Activated naive CD8-positive, alpha-beta T cell treated with anti-CD3 and anti-CD28 coated beads for 36 hours (primary cell): ENCODE measurements around the gene FSTL4. TPM values are rescaled to one million over a fixed set of nuclear protein-coding genes. Genes with fewer than 3 reads are reported as not detected.
"Not testable (repeated sequence)": the region's sequence is repeated elsewhere in the genome, so short reads cannot be mapped to it uniquely, and the experiment has no call there.

Source experiments
- DNase-seq: peaks from one replicate; pipeline ENCODE4 v3.0.0; 2021
- H3K27ac Mint-ChIP-seq: one replicate; pipeline ENCODE4 v1.8.0; 2022; ENCODE audit warnings: mild to moderate bottlenecking, moderate library complexity, mixed read lengths
- H3K27me3 Mint-ChIP-seq: one replicate; pipeline ENCODE4 v1.8.0; 2022; ENCODE audit warnings: mild to moderate bottlenecking, mixed read lengths
- H3K36me3 Mint-ChIP-seq: one replicate; pipeline ENCODE4 v1.8.0; 2021; ENCODE audit warnings: mild to moderate bottlenecking, mixed read lengths
- H3K4me1 Mint-ChIP-seq: one replicate; pipeline ENCODE4 v1.8.0; 2021; ENCODE audit warnings: mixed read lengths
- H3K4me3 Mint-ChIP-seq: one replicate; pipeline ENCODE4 v1.8.0; 2022; ENCODE audit warnings: mild to moderate bottlenecking, moderate library complexity, mixed read lengths
- H3K9me3 Mint-ChIP-seq: one replicate; pipeline ENCODE4 v1.8.0; 2022; ENCODE audit warnings: mixed read lengths
- total RNA-seq, 2 experiments: library from RNA; stranded (reverse); gene quantifications; one replicate each; pipeline ENCODE4 v1.2.3, GENCODE V29; 2021

The FSTL4 gene
- total RNA-seq, 2 experiments from 2014 or later, result 0.10 to 0.29 TPM

- H3K27ac Mint-ChIP-seq, result no peak overlapping the region
- no peaks in the 10 kb centered on the region for H3K9me3 Mint-ChIP-seq
- H3K27me3 Mint-ChIP-seq, result peaks cover 50% of the 10 kb centered on the region
These were observed 68.0 kb downstream of the FSTL4 start for GRCh38 chr5:133544346-133544745.

GRCh38 chr5:133539818-133540217, 72.5 kb downstream of the FSTL4 start:
- no peak overlapping the region for H3K4me3 Mint-ChIP-seq
- H3K27me3 Mint-ChIP-seq, result peaks cover 42% of the 10 kb centered on the region
- no peaks in the 10 kb centered on the region for H3K36me3 Mint-ChIP-seq
- DNase-seq, result no peak
- no peaks in the 10 kb centered on the region for H3K4me1 Mint-ChIP-seq
- no peak overlapping the region for H3K27ac Mint-ChIP-seq
- no peaks in the 10 kb centered on the region for H3K9me3 Mint-ChIP-seq

More at GRCh38 chr5:133544346-133544745, 68.0 kb downstream of the FSTL4 start:
- DNase-seq, result no peak
- H3K4me1 Mint-ChIP-seq, result no peaks in the 10 kb centered on the region
- no peak overlapping the region for H3K4me3 Mint-ChIP-seq
- no peaks in the 10 kb centered on the region for H3K36me3 Mint-ChIP-seq

- no peaks in the 10 kb centered on the region for H3K4me1 Mint-ChIP-seq
- no peaks in the 10 kb centered on the region for H3K36me3 Mint-ChIP-seq
- H3K27me3 Mint-ChIP-seq, result peaks cover 40% of the 10 kb centered on the region
- H3K4me3 Mint-ChIP-seq, result no peak overlapping the region
- H3K27ac Mint-ChIP-seq, result no peak overlapping the region
- no peak for DNase-seq
- no peaks in the 10 kb centered on the region for H3K9me3 Mint-ChIP-seq
These were observed 73.6 kb downstream of the FSTL4 start for GRCh38 chr5:133538718-133539117.

- H3K36me3 Mint-ChIP-seq, H3K4me1 Mint-ChIP-seq, DNase-seq, H3K27ac Mint-ChIP-seq, H3K4me3 Mint-ChIP-seq, H3K9me3 Mint-ChIP-seq: not testable (repeated sequence)
- peaks cover 19% of the 10 kb centered on the region for H3K27me3 Mint-ChIP-seq
These were observed 77.0 kb downstream of the FSTL4 start for GRCh38 chr5:133535241-133535929.

DNA sequence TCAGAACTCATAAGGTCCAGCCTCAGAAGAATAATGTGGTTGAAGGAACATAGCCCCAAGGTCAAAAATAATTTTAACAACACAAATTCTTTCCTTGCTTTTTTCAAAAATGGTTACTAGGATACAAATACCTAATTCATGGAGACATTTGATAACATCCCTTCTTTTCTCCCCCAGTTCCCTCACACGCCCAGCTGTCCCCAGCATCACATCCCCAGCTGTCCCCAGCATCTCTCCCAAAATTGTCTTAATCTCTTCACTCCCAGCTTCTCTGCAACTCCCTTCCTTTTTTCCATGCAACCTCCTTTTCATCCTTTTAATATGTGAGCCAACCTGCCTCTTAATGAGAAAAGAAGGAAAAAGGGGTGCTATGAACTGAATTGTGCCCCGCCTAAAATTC, 77.8 kb downstream of the FSTL4 start:
- Mint-ChIP-seq H3K4me3 (no peak overlapping the region), H3K4me1 (no peaks in the 10 kb centered on the region), H3K9me3 (no peaks in the 10 kb centered on the region), H3K27ac (no peak overlapping the region), H3K27me3 (peaks cover 14% of the 10 kb centered on the region), H3K36me3 (no peaks in the 10 kb centered on the region)
- DNase-seq, result no peak

DNA sequence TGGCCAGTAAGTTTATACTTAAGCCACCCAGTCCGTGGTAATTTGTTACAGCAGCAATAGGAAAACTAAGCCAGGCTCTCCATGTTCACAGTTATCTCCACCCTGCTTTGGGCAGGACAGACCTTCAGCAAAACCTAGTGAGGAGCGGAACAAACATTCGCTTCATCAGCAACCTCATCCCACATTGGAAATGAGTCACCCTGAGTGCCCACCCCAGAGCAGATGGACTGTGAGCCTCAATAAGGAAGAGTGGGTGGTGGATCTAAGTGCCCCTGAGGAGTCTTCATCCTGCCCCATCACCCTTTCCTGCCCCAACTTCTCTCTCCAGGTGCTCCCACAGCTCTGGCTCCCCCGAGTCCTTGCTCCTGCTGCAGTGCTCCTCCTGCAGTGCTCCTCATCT, 78.8 kb downstream of the FSTL4 start:
- H3K27ac Mint-ChIP-seq, result no peak overlapping the region

DNA sequence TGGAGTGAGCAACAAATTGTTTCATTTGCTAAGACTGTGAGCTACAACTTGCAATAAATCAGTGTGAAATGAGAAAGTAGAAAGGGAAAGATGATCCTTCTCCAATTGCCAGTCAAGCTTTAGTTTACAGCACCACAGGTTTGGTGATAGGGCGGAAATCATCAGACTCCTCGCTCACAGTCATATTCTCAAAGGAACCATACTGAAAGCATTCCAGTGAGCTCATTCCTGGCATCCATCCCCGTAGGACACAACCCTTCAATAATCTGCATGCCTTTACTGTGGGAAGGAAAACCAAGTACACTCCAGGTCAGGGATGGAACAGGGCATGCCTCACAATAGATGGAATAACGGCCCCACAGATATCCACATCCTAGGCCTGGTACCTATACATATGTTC, 80.7 kb downstream of the FSTL4 start:
- Mint-ChIP-seq H3K36me3 (no peaks in the 10 kb centered on the region), H3K4me3 (no peak overlapping the region), H3K9me3 (no peaks in the 10 kb centered on the region), H3K4me1 (no peaks in the 10 kb centered on the region), H3K27ac (no peak overlapping the region), H3K27me3 (peaks cover 3% of the 10 kb centered on the region)
- DNase-seq, result no peak

More for the DNA sequence above, 78.8 kb downstream of the FSTL4 start:
- peaks cover 10% of the 10 kb centered on the region for H3K27me3 Mint-ChIP-seq
- no peaks in the 10 kb centered on the region for H3K9me3 Mint-ChIP-seq
- H3K4me1 Mint-ChIP-seq, result no peaks in the 10 kb centered on the region
- no peak overlapping the region for H3K4me3 Mint-ChIP-seq
- DNase-seq, result no peak
- no peaks in the 10 kb centered on the region for H3K36me3 Mint-ChIP-seq

DNA sequence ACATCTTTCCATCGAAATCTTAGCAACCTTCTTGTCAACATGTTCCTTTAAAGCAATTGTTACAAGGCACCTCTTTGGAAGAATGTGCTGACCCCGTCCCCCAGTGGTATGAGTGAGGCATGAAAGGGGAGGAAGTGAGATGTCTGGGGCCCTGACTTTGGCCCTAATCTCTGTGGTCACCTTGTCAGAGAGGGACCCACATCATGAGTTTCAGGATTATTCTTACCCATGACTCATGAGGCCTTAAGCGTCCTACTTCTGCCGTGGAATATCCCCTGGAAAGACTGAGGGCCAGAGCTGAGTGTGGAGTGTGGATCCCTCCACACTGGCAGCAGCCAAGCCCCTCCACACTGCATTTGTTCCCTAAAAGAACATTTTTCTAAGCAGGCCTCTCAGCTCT, 81.2 kb downstream of the FSTL4 start:
- H3K27me3 Mint-ChIP-seq, result peaks cover 3% of the 10 kb centered on the region
- H3K4me3 Mint-ChIP-seq, result no peak overlapping the region
- no peak for DNase-seq
- H3K9me3 Mint-ChIP-seq, result no peaks in the 10 kb centered on the region
- H3K4me1 Mint-ChIP-seq, result no peaks in the 10 kb centered on the region
- H3K27ac Mint-ChIP-seq, result no peak overlapping the region
- H3K36me3 Mint-ChIP-seq, result no peaks in the 10 kb centered on the region

DNA sequence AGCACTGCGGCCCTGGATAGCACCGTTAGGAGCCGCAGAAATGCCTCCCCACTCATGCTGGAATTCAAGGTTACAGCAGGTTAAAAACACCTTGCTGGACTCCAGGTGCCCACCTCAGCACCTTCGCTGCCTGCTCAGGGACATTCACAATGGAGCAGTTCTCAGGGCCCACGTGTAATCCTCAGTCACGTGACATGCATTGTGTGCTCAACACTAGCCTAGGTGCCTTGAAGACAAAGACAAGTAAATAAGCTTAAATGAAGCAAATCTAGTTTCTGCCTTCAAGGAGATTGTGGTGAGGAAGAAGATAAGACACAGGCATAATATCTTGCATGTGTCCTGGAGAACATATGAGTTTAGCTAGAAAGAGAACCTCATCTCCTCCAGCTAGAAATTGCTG, 82.1 kb downstream of the FSTL4 start:
- no peaks in the 10 kb centered on the region for H3K4me1 Mint-ChIP-seq
- no peak overlapping the region for H3K4me3 Mint-ChIP-seq
- no peaks in the 10 kb centered on the region for H3K27me3 Mint-ChIP-seq
- H3K9me3 Mint-ChIP-seq, result no peaks in the 10 kb centered on the region
- no peak overlapping the region for H3K27ac Mint-ChIP-seq
- no peaks in the 10 kb centered on the region for H3K36me3 Mint-ChIP-seq
- no peak for DNase-seq

DNA sequence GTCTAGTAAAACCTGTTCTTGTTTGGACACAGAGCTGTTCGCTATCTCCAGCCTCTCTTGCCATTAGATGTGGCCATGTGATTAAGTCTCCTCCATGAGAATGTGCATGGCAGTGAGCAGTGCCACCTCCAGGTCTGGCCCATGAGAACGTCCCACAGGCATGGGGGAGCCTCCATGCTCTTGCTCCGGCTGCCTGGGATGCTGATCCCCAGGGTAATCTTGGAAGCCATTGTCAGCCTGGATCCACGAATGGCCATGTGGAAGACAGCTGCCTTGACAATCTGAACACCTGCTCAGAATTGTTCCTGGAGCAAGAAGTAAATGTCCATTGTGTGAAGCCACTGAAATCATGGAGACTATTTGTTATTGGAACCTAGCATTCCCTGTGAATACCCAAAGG, 83.5 kb downstream of the FSTL4 start:
- no peaks in the 10 kb centered on the region for H3K4me1 Mint-ChIP-seq
- H3K4me3 Mint-ChIP-seq, result no peak overlapping the region
- no peak overlapping the region for H3K27ac Mint-ChIP-seq
- H3K27me3 Mint-ChIP-seq, result no peaks in the 10 kb centered on the region
- no peaks in the 10 kb centered on the region for H3K36me3 Mint-ChIP-seq
- no peaks in the 10 kb centered on the region for H3K9me3 Mint-ChIP-seq
- DNase-seq, result no peak

- Mint-ChIP-seq H3K4me1 (no peaks in the 10 kb centered on the region), H3K9me3 (no peaks in the 10 kb centered on the region), H3K27ac (no peak overlapping the region), H3K36me3 (no peaks in the 10 kb centered on the region), H3K27me3 (peaks cover 4% of the 10 kb centered on the region), H3K4me3 (no peak overlapping the region)
- DNase-seq, result no peak
These were observed 85.0 kb downstream of the FSTL4 start for GRCh38 chr5:133527311-133527710.

DNA sequence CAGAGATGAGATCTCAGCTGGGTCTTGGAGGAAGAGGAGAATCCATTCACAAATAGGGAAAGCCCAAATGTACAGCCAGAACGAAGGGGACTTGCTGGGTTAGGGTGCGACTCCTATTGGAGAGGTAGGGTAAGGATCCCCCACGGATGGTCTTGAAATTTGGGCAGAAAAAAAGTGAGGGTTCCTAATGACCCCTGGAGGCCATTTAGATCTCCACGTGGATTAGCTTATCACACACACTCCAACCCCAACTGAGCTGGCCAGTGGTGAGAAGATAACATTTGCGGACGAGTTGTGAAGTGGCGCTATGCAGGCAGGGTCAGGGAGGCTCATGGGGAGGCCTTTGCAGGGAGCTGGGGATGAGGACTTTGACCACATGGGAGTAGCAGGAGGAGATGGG, 86.0 kb downstream of the FSTL4 start:
- Mint-ChIP-seq H3K4me3 (no peak overlapping the region), H3K27me3 (peaks cover 4% of the 10 kb centered on the region), H3K27ac (no peak overlapping the region), H3K36me3 (no peaks in the 10 kb centered on the region), H3K4me1 (no peaks in the 10 kb centered on the region), H3K9me3 (no peaks in the 10 kb centered on the region)
- DNase-seq, result no peak

GRCh38 chr5:133525126-133525525, 87.2 kb downstream of the FSTL4 start:
- Mint-ChIP-seq H3K9me3 (no peaks in the 10 kb centered on the region), H3K36me3 (no peaks in the 10 kb centered on the region), H3K4me1 (no peaks in the 10 kb centered on the region), H3K4me3 (no peak overlapping the region), H3K27me3 (peaks cover 4% of the 10 kb centered on the region), H3K27ac (no peak overlapping the region)
- DNase-seq, result no peak

GRCh38 chr5:133524666-133525065, 87.7 kb downstream of the FSTL4 start:
- no peaks in the 10 kb centered on the region for H3K4me1 Mint-ChIP-seq
- H3K9me3 Mint-ChIP-seq, result no peaks in the 10 kb centered on the region
- no peak for DNase-seq
- no peak overlapping the region for H3K4me3 Mint-ChIP-seq
- no peak overlapping the region for H3K27ac Mint-ChIP-seq
- H3K36me3 Mint-ChIP-seq, result no peaks in the 10 kb centered on the region
- peaks cover 4% of the 10 kb centered on the region for H3K27me3 Mint-ChIP-seq

GRCh38 chr5:133523961-133524586, 88.3 kb downstream of the FSTL4 start:
- peaks cover 4% of the 10 kb centered on the region for H3K27me3 Mint-ChIP-seq
- no peak overlapping the region for H3K4me3 Mint-ChIP-seq
- H3K4me1 Mint-ChIP-seq, result no peaks in the 10 kb centered on the region
- no peak overlapping the region for H3K27ac Mint-ChIP-seq
- DNase-seq, result no peak
- H3K36me3 Mint-ChIP-seq, result no peaks in the 10 kb centered on the region
- H3K9me3 Mint-ChIP-seq, result no peaks in the 10 kb centered on the region

GRCh38 chr5:133523013-133523658, 89.2 kb downstream of the FSTL4 start:
- Mint-ChIP-seq H3K27me3 (peaks cover 4% of the 10 kb centered on the region), H3K36me3 (no peaks in the 10 kb centered on the region), H3K4me1 (no peaks in the 10 kb centered on the region), H3K9me3 (no peaks in the 10 kb centered on the region), H3K4me3 (no peak overlapping the region), H3K27ac (no peak overlapping the region)
- DNase-seq, result no peak
